GM13976 (cell line): Measurements from ENCODE around the gene SDK1.

ENCODE experiments used
- DNase-seq: peaks from one replicate; pipeline ENCODE4 v3.0.0; 2012; ENCODE audit warnings: low spot score
- CTCF ChIP-seq: IDR thresholded peaks from 2 replicates; pipeline ENCODE4 v1.5.1; 2012; ENCODE audit warnings: borderline replicate concordance, mild to moderate bottlenecking; ENCODE audit not compliant: insufficient read depth; ENCODE audit errors: extremely low read depth, missing control alignments, control extremely low read depth
- in situ Hi-C: fragments of 300-500 bp; cut with MboI; formaldehyde crosslinking; loops from one replicate; pipeline ENCODE4 v1.12.0; 2022; ENCODE audit warnings: low sequenced_read_pairs, mixed read lengths, inconsistent platforms; ENCODE audit not compliant: unreplicated experiment

The SDK1 gene

DNA sequence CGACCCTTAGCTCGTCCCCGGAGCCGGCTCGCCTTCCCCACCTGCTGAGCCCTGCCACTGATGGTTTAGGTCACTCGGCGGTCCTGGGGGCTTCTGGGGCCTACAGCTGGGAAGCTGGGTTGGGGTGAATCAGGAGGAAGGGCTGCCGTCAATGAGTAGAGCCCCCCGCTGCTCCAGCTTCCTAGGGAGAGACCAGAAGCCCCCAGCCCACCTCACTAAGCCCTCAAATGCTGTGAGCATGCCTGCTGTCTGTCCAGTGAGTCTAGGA, 885.4 kb downstream of the SDK1 start:
- no peak for DNase-seq
- in situ Hi-C loops = no loop called here
- no peak for TF ChIP-seq CTCF

- no peak for TF ChIP-seq CTCF
- in situ Hi-C loops = no loop called here
- no peak for DNase-seq
Measured at GRCh38 chr7:4188651-4189050, 887.6 kb downstream of the SDK1 start.

DNA sequence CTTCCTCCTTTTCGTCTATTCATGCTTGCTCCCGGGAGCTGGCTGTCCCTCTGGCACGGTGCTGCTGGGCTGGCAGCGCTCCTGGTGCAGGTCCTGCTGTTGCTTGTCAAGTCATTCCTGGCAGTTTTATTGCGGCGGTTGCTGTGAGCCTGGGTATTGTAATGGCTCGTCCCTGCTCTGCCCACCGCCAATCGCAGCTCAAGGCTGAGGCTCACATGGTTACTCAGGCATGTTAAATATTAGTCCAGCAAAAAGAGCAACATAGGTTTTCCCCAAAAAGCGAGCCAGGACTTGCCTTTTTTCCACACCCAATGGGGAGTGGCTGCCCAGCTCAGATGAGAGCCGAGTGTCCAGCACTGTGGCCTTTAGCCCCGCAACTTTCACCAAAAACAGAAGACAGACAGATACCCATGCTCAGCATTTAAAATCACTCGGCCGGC, 888.1 kb downstream of the SDK1 start:
- no peak for TF ChIP-seq CTCF
- in situ Hi-C loops = no loop called here
- DNase-seq = no peak

GRCh38 chr7:4190010-4190981, 889.2 kb downstream of the SDK1 start:
- no peak for DNase-seq
- in situ Hi-C loops = no loop called here
- no peak for TF ChIP-seq CTCF

- TF ChIP-seq CTCF = no peak
- no peak for DNase-seq
- in situ Hi-C loops = no loop called here
Measured at GRCh38 chr7:4191046-4191445, 890.0 kb downstream of the SDK1 start.

- in situ Hi-C loops = no loop called here
- no peak for TF ChIP-seq CTCF
- DNase-seq = no peak
Measured at GRCh38 chr7:4191525-4191924, 890.5 kb downstream of the SDK1 start.
